ENCODE results near the gene TRAF1.

TRAF1 gene

DNA sequence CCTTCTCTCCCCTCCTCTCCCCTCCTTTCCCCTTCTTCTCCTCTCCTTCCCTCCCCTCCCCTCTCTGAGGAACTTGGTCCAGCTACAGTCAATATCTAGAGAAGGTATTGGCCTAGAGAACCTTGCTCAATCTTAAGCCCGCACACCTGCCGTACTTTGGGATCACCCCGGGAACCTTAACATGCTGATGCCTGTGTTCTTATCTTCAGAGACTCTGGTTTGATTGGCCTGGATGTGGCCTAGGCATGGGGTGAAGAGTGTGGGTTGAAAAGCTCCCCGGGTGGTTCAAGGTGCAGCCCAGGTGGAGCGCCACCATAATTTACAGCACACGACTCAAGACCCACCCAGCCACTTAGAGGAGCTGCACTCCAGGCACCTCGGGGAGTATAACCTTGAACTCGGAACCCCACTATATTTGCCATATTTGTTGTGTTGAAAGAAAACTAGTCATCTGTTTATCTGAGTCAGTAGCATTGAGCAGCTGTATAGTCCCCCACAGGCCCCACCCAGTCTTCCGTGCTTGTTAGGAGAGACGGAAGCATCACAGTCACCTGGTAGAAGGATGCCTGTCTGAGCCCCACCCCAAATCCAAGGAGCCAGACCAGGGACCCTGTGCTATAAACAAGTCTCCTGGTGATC is 35.2 kb downstream of the TRAF1 start:
- in situ Hi-C loops (cut with HindIII; ENCODE audit: low sequenced_read_pairs): no loop called here

GRCh38 chr9:120890320-120891244 is 36.0 kb downstream of the TRAF1 start:
- in situ Hi-C loops (cut with HindIII; ENCODE audit: low sequenced_read_pairs): no loop called here

DNA sequence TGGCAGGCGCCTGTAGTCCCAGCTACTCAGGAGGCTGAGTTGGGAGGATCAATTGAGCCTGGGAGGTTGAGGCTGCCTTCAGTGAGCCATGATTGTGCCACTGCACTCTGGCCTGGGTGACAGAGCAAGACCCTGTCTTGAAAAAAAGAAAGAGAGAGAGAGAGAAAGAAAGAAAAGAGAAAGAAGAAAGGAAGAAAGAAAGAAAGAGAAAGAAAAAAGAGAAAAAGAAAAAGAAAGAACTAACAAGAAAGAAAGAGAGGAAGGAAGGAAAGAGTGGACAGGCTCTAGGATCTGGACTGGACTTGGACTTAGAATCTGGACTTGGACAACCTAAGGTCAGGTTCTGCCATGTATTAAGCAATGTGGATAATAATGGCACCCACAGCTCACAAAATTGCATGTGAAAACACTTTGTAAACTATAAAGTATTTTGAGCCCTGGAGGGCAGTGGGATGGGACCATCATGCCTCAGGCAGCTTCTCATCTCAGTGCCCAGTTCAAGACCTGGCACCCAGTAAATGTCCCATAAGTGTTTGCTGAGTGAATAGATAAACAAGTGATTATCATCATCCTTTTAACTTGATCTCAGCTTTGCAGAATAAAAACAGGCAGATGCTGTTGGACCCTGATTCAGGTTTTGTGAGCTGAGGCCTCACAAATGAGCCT is 36.9 kb downstream of the TRAF1 start:
- in situ Hi-C loops (cut with HindIII; ENCODE audit: low sequenced_read_pairs): no loop called here

GRCh38 chr9:120888626-120889025 is 38.0 kb downstream of the TRAF1 start:
- in situ Hi-C loops (cut with HindIII; ENCODE audit: low sequenced_read_pairs): no loop called here

DNA sequence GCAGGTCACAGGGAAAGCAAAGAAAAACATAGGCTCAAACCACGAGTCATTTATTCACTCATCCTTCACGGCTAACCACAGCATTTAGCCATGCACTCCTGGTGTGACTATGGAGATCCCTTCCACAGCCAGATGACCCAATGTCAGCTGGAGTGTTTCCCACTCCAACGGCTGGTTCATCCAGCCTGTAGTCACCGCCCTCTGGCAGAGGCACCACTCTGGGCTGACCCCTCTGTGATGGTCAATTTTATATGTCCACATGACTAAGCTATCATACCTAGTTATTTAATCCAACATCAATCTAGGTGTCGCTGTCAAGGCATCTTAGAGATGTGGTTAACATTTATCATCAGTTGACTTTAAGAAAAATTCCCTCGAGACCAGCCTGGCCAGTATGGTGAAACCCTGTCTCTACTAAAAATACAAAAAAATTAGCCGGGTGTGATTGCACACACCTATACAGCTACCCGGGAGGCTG is 40.1 kb downstream of the TRAF1 start:
- in situ Hi-C loops (cut with HindIII; ENCODE audit: low sequenced_read_pairs): no loop called here

GRCh38 chr9:120885958-120886357 is 40.6 kb downstream of the TRAF1 start:
- in situ Hi-C loops (cut with HindIII; ENCODE audit: low sequenced_read_pairs): no loop called here

- in situ Hi-C loops (cut with HindIII; ENCODE audit: low sequenced_read_pairs): no loop called here
Measured at GRCh38 chr9:120885457-120885856, 41.1 kb downstream of the TRAF1 start.

GRCh38 chr9:120883608-120883996 is 43.0 kb downstream of the TRAF1 start:
- in situ Hi-C loops (cut with HindIII; ENCODE audit: low sequenced_read_pairs): no loop called here

GRCh38 chr9:120882935-120883607 is 43.5 kb downstream of the TRAF1 start:
- in situ Hi-C loops (cut with HindIII; ENCODE audit: low sequenced_read_pairs): no loop called here

GRCh38 chr9:120879446-120879845 is 47.1 kb downstream of the TRAF1 start:
- in situ Hi-C loops (cut with HindIII; ENCODE audit: low sequenced_read_pairs): no loop called here

DNA sequence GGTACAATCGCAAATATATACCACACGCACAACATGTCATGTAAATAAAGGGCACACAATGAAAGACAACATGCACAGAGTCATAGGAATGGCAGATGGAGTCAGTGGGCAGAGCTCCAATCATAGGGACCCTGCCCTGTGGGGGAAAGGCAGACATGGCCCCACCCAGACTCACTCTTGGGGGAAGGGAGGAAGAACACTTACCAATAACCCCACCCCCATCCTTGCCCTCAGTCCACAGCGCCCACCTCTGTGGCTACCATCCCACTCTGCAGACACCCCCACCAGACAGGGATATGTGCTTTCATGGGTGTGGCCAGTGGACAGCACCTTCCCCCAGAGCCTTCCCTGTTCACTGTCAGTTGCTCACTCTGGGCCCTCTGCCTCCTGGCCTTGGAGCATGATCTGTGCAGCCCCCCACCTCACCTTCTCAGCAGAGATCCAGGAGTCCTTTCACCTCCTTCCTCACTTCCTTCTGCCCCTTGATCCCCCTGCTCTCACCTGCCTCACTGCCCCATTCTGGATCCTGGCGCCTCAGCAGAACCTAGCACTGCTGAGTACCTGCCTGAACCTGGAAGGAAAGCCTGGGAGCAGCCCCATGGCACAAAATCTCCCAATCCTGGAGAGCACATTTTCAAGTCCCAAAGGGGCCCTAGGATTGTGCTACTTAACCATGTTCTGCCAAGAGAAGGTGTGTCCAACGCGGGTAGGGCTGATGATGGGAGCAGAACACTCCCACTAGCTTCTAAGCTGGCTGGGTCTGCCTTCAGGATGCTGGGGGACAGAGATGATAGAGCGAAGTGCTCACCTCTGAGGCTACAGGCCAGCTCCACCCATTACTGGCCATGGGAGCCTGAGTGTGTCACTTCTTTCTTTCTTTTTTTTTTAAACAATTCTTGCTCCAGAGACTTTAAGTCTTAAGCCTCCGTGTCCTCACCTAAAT is 48.1 kb downstream of the TRAF1 start:
- in situ Hi-C loops (cut with HindIII; ENCODE audit: low sequenced_read_pairs): no loop called here

GRCh38 chr9:120877276-120878034 is 49.1 kb downstream of the TRAF1 start:
- in situ Hi-C loops (cut with HindIII; ENCODE audit: low sequenced_read_pairs): no loop called here

GRCh38 chr9:120876842-120877240 is 49.8 kb downstream of the TRAF1 start, which contains the start of gene PHF19:
Gene PHF19 (minus strand): TSS chr9:120877188. CDS start chr9:120874741, 2,447 bp downstream.
- in situ Hi-C loops (cut with HindIII; ENCODE audit: low sequenced_read_pairs): no loop called here

DNA sequence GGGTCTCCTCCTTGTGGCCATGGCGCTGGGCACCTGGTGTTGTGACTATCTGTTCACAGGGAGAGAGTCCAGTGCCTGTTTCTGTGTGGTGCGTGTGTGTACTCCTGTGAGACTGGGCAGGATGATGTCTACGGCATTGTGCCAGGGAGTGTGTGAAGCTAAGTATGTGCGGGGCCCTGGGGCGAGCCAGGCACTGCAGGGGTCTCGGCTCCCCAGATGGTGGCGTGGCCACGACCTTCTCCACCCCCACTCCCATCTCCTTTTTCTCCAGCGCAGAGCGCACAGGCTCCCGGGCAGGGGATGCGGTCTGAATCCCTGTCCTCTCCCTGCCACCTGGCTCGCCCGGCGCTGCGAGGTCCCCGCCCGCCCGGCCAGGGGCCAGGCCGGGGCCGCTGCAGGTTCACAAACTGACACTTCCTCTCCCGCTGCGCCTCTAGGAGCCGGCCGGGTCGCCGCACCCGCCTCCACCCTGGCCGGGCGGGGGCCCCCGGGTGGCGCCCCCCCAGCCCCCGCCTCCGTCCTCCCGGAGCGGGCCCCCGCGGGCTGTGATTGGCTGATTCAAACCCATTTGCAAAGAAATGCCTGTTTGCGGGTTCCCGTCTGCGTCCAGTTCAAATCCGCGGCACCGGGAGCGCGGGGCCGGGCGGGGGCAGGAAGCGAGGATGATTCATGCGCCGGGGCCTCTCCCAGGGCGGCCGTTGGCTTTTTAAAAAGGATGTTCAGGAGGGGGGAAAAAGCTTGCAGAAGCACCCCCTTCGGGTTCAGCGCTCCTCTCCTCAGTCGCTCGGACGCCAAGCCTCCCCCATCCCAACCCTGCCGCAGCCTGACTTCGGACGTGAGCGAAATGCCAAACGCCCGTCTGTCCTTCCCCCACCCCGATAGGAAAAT is 50.4 kb downstream of the TRAF1 start:
- in situ Hi-C loops (cut with HindIII; ENCODE audit: low sequenced_read_pairs): no loop called here

DNA sequence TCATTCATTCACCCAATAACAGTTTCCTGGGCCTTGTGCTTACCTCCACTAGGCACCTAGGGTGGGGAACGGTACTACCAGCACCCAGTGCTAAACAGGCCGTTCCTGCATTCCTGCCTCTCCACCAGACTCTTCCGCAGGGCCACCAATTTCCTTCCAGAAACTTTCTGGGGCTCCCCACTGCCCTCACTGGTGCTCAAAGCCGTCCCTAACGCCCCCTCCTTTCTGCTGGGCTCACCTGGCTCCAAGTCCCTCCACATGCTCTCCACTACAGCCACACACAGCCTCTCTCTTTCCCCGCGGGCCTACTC is 51.0 kb downstream of the TRAF1 start:
- in situ Hi-C loops (cut with HindIII; ENCODE audit: low sequenced_read_pairs): no loop called here

DNA sequence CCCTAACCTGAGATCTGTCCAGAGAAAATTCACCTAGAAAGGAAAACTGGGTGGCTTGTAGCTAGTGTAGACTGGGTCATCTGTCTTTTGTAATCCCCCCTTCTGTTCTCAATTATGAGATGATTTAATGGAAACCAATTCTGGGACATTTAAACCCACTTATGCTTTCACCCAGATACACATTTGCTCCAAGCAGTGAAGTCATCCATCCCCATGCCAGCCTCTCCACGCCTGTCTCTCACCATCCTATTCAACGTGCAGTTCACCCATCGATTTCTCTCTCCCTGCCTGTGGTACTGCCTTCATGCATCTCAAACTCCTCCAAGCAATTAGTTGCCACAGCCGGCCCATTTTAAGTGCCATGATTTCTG is 51.4 kb downstream of the TRAF1 start:
- in situ Hi-C loops (cut with HindIII; ENCODE audit: low sequenced_read_pairs): no loop called here

GRCh38 chr9:120874226-120875194 is 52.1 kb downstream of the TRAF1 start:
- in situ Hi-C loops (cut with HindIII; ENCODE audit: low sequenced_read_pairs): no loop called here
